ENCODE results near the gene XRN1. TPM values are rescaled to one million over a fixed set of nuclear protein-coding genes. Genes with fewer than 3 reads are reported as not detected.
A peak's percentile ranks its signal among the peaks of the same experiment; 100 is the strongest.

Gene XRN1
- total RNA-seq, 1 donor from 2014 or later: 51.4 TPM

DNA sequence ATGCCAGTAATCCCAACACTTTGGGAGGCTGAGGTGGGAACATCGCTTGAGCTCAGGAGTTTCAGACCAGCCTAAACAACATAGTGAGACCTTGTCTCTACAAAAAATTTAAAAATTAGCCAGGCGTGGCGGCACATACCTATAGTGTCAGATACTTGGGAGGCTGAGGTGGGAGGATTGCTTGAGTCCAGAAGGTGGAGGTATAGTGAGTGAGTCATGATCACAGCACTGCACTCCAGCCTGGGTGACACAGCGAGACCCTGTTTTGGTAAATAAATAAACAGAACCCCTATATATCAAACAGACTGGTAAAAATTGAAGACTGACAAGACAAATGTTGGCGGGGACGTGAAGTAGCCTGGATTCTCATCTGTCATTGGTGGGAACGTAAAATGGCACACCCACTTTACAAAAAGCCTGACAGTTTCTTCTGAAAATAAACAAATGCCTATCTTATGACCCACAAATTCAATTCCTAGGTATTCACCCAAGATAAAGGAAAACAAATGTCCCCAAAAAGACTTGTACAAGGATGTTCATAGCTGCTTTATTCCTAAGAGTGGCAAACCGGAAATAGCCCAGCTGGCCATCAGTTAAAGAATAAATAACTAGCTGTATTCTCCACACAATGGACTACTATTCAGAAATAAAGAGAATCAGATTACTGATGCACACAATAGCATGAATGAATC is 175.5 kb downstream of the XRN1 start:
- intact Hi-C loops (cut with micrococcal nuclease): loop anchor here (10.0 kb wide), 1 partner anchor 538 kb away; the partner anchor contains the start of gene RNF7
- peaks cover 5% of the 10 kb centered on the region for H3K9me3 Mint-ChIP-seq
- H3K27ac Mint-ChIP-seq: no peak overlapping the region
- no peak overlapping the region for H3K4me3 Mint-ChIP-seq (ENCODE audit: low read depth)
- no peak for DNase-seq (ENCODE audit: low spot score)
- H3K4me1 Mint-ChIP-seq (ENCODE audit: low read depth): peaks cover 33% of the 10 kb centered on the region
- no peaks in the 10 kb centered on the region for H3K27me3 Mint-ChIP-seq (ENCODE audit: low read depth)
- no peaks in the 10 kb centered on the region for H3K36me3 Mint-ChIP-seq (ENCODE audit: low read depth)

DNA sequence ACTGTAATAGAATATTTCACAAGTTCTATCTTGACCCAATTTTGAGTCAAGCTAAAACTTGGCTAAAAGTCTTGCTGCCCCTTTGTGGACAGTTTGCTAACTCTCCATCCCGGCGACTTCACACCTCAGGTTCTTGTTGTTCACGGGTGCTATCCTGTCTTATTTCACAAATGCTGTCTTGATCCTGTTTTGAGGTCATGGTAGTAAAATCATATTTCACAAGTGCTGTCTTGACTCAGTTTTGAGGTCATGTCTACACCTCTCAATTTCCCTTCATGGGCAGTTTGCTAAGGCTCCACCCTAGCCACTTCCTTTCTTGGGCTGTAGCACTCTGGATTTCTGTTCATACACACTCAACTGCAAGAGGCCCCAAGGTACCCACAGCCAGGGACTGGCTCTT is 177.4 kb downstream of the XRN1 start:
- H3K27me3 Mint-ChIP-seq (ENCODE audit: low read depth): no peaks in the 10 kb centered on the region
- intact Hi-C loops (cut with micrococcal nuclease): loop anchor here (10.0 kb wide), 1 partner anchor 536 kb away; the partner anchor contains the start of gene RNF7
- H3K36me3 Mint-ChIP-seq (ENCODE audit: low read depth): no peaks in the 10 kb centered on the region
- H3K4me3 Mint-ChIP-seq (ENCODE audit: low read depth): no peak overlapping the region
- peak; percentile 25 for DNase-seq (ENCODE audit: low spot score)
- peak overlapping the region; percentile 73 for H3K27ac Mint-ChIP-seq
- H3K9me3 Mint-ChIP-seq: peaks cover 5% of the 10 kb centered on the region
- H3K4me1 Mint-ChIP-seq (ENCODE audit: low read depth): peaks cover 29% of the 10 kb centered on the region

DNA sequence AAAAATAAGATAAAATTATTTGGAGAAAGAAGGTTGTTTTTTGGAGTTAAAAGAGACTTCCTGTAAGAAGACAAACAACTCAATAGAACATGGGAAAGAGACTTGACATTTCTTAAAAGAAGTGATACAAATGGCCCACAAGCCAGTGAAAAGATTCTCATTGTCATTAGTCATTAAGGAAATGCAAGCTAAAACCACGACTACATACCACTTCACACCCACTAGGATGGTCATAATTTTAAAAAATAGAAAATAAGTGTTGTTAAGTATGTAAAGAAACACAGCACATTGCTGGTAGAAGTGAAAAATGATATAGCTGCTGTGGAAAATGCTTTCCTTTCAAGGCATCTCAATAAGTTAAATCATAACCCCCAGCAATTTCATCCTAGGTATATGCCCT is 178.1 kb downstream of the XRN1 start:
- Mint-ChIP-seq H3K9me3 (peaks cover 5% of the 10 kb centered on the region), H3K4me1 (ENCODE audit: low read depth) (peaks cover 27% of the 10 kb centered on the region), H3K36me3 (ENCODE audit: low read depth) (no peaks in the 10 kb centered on the region), H3K27ac (peak overlapping the region; percentile 73), H3K4me3 (ENCODE audit: low read depth) (no peak overlapping the region), H3K27me3 (ENCODE audit: low read depth) (no peaks in the 10 kb centered on the region)
- intact Hi-C loops (cut with micrococcal nuclease): loop anchor here (5.0 to 10.0 kb wide), 2 partner anchors 42 to 535 kb away; partner anchors contain the start of genes GK5 and RNF7
- no peak for DNase-seq (ENCODE audit: low spot score)

DNA sequence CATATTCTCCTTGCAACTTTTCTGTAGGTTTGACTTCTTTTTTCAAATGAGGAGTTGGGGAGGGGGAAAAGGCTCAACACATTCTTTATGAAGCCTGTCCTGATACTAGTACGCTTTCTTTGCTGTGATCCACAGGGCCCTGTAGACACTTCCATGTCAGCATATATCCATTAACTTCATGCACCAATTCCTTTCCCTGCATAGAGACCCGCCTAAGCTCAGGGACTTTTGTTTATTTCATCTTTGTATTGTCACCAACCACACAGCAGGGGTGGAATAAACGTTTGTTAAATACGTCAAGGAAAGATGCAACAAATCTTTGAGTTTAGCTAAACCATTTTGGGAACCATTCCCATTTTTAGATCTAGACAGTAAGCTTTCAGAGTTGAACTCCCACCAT is 179.4 kb downstream of the XRN1 start:
- no peak overlapping the region for H3K27ac Mint-ChIP-seq
- intact Hi-C loops (cut with micrococcal nuclease): loop anchor here (5.0 kb wide), 1 partner anchor 41 kb away; the partner anchor contains the start of gene GK5
- H3K36me3 Mint-ChIP-seq (ENCODE audit: low read depth): no peaks in the 10 kb centered on the region
- DNase-seq (ENCODE audit: low spot score): no peak
- H3K4me1 Mint-ChIP-seq (ENCODE audit: low read depth): peaks cover 27% of the 10 kb centered on the region
- H3K4me3 Mint-ChIP-seq (ENCODE audit: low read depth): no peak overlapping the region
- H3K27me3 Mint-ChIP-seq (ENCODE audit: low read depth): no peaks in the 10 kb centered on the region
- H3K9me3 Mint-ChIP-seq: peaks cover 5% of the 10 kb centered on the region

DNA sequence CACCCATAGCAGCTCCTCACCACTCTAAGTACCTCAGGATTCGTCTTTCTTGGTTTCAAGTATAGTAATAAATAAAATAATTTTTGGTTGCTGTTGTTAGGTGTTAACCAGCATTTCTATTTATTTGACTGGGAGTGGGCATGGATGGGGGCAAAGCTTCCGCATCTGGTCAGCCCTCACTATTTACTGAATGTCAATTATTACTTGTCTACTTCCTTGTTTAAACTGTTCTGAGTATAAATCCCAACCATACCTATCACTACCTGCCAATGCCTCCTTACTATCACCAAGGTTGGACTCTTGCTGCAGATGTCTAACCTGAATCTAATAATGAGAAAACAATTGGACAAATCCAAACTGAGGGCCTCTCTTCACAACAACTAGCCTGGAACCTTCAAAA is 180.6 kb downstream of the XRN1 start:
- DNase-seq (ENCODE audit: low spot score): no peak
- intact Hi-C loops (cut with micrococcal nuclease): loop anchor here (5.0 kb wide), 1 partner anchor 40 kb away; the partner anchor contains the start of gene GK5
- Mint-ChIP-seq H3K27ac (no peak overlapping the region), H3K27me3 (ENCODE audit: low read depth) (no peaks in the 10 kb centered on the region), H3K4me1 (ENCODE audit: low read depth) (peaks cover 31% of the 10 kb centered on the region), H3K36me3 (ENCODE audit: low read depth) (no peaks in the 10 kb centered on the region), H3K9me3 (peaks cover 5% of the 10 kb centered on the region), H3K4me3 (ENCODE audit: low read depth) (no peak overlapping the region)

DNA sequence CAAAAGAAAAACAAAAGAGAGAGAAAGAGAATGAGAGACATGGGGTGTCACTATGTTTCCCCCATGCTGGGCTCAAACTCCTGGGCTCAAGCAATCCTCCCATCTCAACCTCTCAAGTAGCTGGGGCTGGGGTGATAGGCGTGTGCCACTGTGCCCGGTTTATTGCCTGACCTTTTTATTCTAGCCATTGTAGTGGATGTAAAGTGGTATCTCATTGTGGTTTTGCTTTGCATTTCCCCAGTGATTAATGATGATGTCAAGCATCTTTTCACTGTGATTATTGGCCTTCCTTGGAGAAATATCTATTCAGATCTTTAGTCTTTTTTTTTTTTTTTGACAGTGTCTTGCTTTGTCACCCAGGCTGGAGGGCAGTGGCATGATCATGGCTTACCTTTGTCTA is 184.7 kb downstream of the XRN1 start:
- Mint-ChIP-seq H3K4me3 (ENCODE audit: low read depth) (no peak overlapping the region), H3K27me3 (ENCODE audit: low read depth) (no peaks in the 10 kb centered on the region), H3K4me1 (ENCODE audit: low read depth) (peaks cover 11% of the 10 kb centered on the region), H3K27ac (no peak overlapping the region), H3K9me3 (no peaks in the 10 kb centered on the region), H3K36me3 (ENCODE audit: low read depth) (no peaks in the 10 kb centered on the region)
- intact Hi-C loops (cut with micrococcal nuclease): no loop called here
- DNase-seq (ENCODE audit: low spot score): no peak

DNA sequence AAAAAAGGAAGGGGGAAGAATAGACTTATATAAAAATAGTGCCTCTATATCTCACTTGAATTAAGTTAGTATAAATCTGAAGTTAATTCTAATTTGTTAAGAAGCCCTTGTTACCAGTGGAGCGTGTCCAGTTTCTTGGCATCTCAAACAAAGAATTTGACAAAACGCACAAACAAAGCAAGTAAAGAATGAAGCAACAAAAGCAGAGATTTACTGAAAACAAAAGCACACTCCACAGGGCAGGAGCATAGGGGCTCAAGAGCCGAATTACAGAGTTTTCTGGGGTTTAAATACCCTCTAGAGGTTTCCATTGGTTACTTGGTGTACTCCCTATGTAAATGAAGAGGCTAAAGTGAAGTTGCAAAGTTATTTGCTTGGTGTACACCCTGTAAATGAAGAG is 188.5 kb downstream of the XRN1 start:
- Mint-ChIP-seq H3K9me3 (peaks cover 14% of the 10 kb centered on the region), H3K4me1 (ENCODE audit: low read depth) (peaks cover 4% of the 10 kb centered on the region), H3K27ac (no peak overlapping the region), H3K36me3 (ENCODE audit: low read depth) (no peaks in the 10 kb centered on the region), H3K4me3 (ENCODE audit: low read depth) (no peak overlapping the region), H3K27me3 (ENCODE audit: low read depth) (no peaks in the 10 kb centered on the region)
- DNase-seq (ENCODE audit: low spot score): no peak
- intact Hi-C loops (cut with micrococcal nuclease): no loop called here

DNA sequence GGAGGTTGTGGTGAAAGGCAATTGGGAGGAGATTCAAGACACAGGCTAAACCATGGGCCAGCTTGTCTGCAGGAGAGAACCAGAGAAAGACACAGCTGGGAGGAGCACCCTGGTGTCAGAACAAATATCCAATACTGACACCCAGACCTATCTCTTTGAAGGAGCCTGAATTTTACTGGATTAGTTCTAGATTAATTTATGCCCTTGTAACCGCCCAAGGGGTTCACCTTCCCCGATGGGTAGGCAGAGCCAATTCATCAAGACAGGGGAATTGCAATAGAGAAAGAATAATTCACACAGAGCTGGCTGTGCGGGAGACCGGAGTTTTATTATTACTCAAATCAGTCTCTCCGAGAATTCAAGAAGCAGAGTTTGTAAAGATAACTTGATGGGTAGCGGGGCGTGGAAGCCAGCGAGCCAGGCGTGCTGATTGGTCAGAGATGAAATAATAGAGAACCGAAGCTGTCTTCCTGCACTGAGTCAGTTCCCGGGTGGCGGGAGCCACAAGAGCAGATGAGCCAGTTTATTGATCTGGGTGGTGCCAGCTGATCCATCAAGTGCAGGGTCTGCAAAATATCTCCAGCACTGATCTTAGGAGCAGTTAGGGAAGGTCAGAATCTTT is 191.0 kb downstream of the XRN1 start:
- DNase-seq (ENCODE audit: low spot score): no peak
- Mint-ChIP-seq H3K36me3 (ENCODE audit: low read depth) (no peaks in the 10 kb centered on the region), H3K4me3 (ENCODE audit: low read depth) (no peak overlapping the region), H3K27ac (no peak overlapping the region), H3K9me3 (peaks cover 33% of the 10 kb centered on the region), H3K4me1 (ENCODE audit: low read depth) (no peaks in the 10 kb centered on the region), H3K27me3 (ENCODE audit: low read depth) (peaks cover 6% of the 10 kb centered on the region)
- intact Hi-C loops (cut with micrococcal nuclease): no loop called here

Other genes starting within 250 kb of the XRN1 start
- gene GK5, start 222.5 kb downstream of the XRN1 start, total RNA-seq: 20.1 and 22.0 TPM in 2 replicates
- 29.1 and 32.8 TPM in 2 replicates for gene ATR, start 130.7 kb upstream of the XRN1 start, total RNA-seq
- 6.2 and 6.8 TPM in 2 replicates for gene PLS1, start 148.4 kb upstream of the XRN1 start, total RNA-seq

Measured in activated T-helper 2 cell treated with anti-CD3 and anti-CD28 coated beads, Interferon-gamma antibody, Interleukin-2, Interleukin-4, amounts not matched to agents 10 μg/mL and 5 μg/mL and 100 μg/mL, durations not matched to agents 14 hours and 24 hours and 36 hours (primary cell).